Measurements from ENCODE around the gene ECE2.

- TF ChIP-seq POLR2AphosphoS5 (IDR thresholded peaks at IDR 0.05) (no peak), EZH2 (IDR thresholded peaks at IDR 0.05; ENCODE audit: borderline replicate concordance, insufficient read depth, low read length, poor library complexity, severe bottlenecking) (no peak), CTCF (IDR thresholded peaks at IDR 0.05; ENCODE audit: poor library complexity, severe bottlenecking) (no peak), SMC3 (conservative IDR thresholded peaks at IDR 0.05; ENCODE audit: poor library complexity) (no peak), REST (IDR thresholded peaks at IDR 0.05; ENCODE audit: borderline replicate concordance) (no peak), EP300 (conservative IDR thresholded peaks at IDR 0.05; ENCODE audit: poor library complexity, severe bottlenecking) (no peak), TAF1 (IDR thresholded peaks at IDR 0.05; ENCODE audit: low read depth) (no peak)
Observed at GRCh38 chr3:184323696-184324095, 47.9 kb downstream of the ECE2 start.
